Measurements from ENCODE around the gene MISFA. TPM values are rescaled to one million over a fixed set of nuclear protein-coding genes. Genes with fewer than 3 reads are reported as not detected.

Gene MISFA
- total RNA-seq, 6 donors from 2014 or later = 0.76 to 6.0 (median 1.8) TPM; not detected in 2

DNA sequence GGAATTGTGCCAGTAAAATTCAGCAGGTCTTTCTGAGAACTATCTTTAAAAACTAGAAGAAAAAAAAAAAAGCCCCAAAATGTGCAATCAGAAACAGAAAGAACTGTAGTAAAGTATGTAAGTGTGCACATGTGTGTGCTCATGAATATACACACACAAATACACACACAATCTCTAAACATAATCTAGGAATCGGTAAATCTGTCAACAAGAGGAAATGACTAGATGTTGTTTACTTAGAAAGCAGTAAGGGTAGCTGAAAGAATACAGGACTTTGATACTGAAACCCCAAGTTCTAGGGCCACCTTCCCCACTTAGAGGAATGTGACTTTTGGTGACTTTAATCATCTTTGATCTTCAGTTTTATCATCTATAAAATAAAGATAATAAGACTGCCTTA lies 24.2 kb upstream of the MISFA start:
- ATAC-seq (ENCODE audit: low FRiP score in 2 of 2) (no peak), DNase-seq (no peak)
- TF ChIP-seq POLR2AphosphoS5 (IDR thresholded peaks at IDR 0.05) = no peak
- TF ChIP-seq POLR2A (IDR thresholded peaks at IDR 0.05) = no peak
- TF ChIP-seq, protein P1, sequence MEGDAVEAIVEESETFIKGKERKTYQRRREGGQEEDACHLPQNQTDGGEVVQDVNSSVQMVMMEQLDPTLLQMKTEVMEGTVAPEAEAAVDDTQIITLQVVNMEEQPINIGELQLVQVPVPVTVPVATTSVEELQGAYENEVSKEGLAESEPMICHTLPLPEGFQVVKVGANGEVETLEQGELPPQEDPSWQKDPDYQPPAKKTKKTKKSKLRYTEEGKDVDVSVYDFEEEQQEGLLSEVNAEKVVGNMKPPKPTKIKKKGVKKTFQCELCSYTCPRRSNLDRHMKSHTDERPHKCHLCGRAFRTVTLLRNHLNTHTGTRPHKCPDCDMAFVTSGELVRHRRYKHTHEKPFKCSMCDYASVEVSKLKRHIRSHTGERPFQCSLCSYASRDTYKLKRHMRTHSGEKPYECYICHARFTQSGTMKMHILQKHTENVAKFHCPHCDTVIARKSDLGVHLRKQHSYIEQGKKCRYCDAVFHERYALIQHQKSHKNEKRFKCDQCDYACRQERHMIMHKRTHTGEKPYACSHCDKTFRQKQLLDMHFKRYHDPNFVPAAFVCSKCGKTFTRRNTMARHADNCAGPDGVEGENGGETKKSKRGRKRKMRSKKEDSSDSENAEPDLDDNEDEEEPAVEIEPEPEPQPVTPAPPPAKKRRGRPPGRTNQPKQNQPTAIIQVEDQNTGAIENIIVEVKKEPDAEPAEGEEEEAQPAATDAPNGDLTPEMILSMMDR (IDR thresholded peaks at IDR 0.05) = no peak
- TF ChIP-seq EP300 (IDR thresholded peaks at IDR 0.05) = no peak
- no peaks in the 10 kb centered on the region for H3K27me3 ChIP-seq
- H3K4me3 ChIP-seq = no peak overlapping the region
- H3K36me3 ChIP-seq = peaks cover 7 to 71% (median 27%) of the 10 kb centered on the region in 4 donors
- H3K9me3 ChIP-seq = no peaks in the 10 kb centered on the region
- no peak overlapping the region for H3K27ac ChIP-seq
- WGBS, 2 donors = 54% methylated on average over 1 of the region's 1 CpG
- H3K4me1 ChIP-seq = no peaks in the 10 kb centered on the region

DNA sequence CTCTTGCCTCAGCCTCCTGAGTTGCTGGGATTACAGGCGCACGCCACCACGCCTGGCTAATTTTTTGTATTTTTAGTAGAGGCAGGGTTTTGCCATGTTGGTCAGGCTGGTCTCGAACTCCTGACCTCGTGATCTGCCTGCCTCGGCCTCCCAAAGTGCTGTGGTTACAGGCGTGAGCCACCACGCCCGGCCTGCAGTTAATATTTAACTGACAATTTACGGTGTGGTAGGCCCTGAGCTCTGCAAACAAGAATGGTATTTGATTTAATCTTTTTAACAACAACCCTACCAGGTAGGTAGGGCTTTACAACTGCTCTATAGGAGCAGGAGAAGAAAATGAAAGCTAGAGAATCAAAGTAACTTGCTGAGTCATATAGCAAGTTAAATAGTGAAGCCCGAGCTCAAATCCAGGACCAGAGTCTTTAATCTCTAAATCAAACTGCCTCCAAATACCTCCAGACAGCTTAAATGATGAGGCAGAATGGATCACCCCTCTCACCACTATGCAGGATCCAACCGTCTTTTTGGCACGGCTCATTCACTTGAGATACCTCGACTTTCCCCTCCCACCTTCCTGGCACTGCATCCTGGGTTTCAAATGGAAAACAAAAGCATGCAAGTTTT lies 20.5 kb upstream of the MISFA start:
- ATAC-seq (ENCODE audit: low FRiP score in 2 of 2) (no peak), DNase-seq (peak in 1 of 2 donors; percentile 14)
- H3K27me3 ChIP-seq = no peaks in the 10 kb centered on the region
- no peak for TF ChIP-seq POLR2A (IDR thresholded peaks at IDR 0.05)
- TF ChIP-seq EP300 (IDR thresholded peaks at IDR 0.05) = no peak
- TF ChIP-seq, protein P1 (IDR thresholded peaks at IDR 0.05) = no peak
- TF ChIP-seq POLR2AphosphoS5 (IDR thresholded peaks at IDR 0.05) = no peak
- H3K4me3 ChIP-seq = no peak overlapping the region
- H3K9me3 ChIP-seq = no peaks in the 10 kb centered on the region
- no peaks in the 10 kb centered on the region for H3K4me1 ChIP-seq
- no peak overlapping the region for H3K27ac ChIP-seq
- H3K36me3 ChIP-seq = peaks cover 0 to 42% (median 20%) of the 10 kb centered on the region in 4 donors
- WGBS, 2 donors = 76 to 78% methylated on average over 14 of the region's 14 CpGs

DNA sequence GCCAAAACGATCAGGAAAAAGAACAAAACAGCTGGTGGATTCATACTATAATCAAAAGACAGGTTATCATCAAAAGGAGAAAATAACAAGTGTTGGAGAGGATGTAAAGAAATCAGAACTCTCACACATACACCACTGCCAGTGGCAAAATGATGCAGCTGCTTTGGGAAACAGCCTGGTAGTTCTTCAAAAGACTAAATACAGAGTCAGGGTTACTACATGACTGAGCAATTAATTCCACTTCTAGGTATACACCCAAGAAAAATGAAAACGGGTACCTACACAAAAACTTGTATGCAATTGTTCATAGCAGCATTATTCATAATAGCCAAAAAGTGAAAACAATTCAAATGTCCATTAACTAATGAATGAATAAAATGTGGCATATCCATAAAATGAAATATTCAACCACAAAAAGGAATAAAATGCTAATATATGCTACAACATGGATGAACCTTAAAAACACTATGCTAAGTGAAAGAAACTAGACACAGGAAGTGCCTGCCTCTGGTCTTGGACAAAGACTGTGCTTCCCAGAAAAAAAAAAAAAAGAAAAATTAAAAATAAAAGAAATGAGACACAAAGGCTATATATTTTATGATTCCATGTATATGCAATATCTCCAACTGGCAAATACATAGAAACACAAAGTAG lies 19.3 kb upstream of the MISFA start:
- 81 to 91% methylated on average over 2 of the region's 2 CpGs for WGBS, 2 donors
- Histone ChIP-seq H3K4me3 (no peak overlapping the region), H3K9me3 (no peaks in the 10 kb centered on the region), H3K36me3 (peaks cover 0 to 30% (median 12%) of the 10 kb centered on the region in 4 donors), H3K27me3 (no peaks in the 10 kb centered on the region), H3K4me1 (no peaks in the 10 kb centered on the region), H3K27ac (no peak overlapping the region)
- ATAC-seq (ENCODE audit: low FRiP score in 2 of 2) (no peak), DNase-seq (no peak)
- TF ChIP-seq POLR2AphosphoS5 (IDR thresholded peaks at IDR 0.05) = no peak
- no peak for TF ChIP-seq POLR2A (IDR thresholded peaks at IDR 0.05)
- TF ChIP-seq EP300 (IDR thresholded peaks at IDR 0.05) = no peak
- TF ChIP-seq, protein P1 (IDR thresholded peaks at IDR 0.05) = no peak

DNA sequence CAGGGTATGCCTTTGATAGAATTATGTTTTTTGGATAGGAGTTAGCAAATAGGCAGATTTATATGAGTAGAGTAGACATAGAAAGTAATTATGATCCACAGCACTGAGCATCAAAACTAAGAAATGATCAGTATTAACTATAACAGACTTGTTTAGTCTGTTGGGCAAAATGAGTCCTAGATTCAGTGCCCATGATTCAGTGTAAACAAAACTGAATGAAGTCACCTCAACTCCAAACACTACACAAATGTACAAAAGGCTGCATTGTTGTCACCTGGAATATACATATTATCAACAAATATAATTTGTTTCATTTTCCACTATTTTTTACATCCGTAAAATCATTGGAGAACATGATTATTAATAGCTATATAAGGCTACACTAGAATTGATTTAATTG lies 17.8 kb upstream of the MISFA start:
- H3K27me3 ChIP-seq = no peaks in the 10 kb centered on the region
- DNase-seq = no peak
- H3K4me3 ChIP-seq = no peak overlapping the region
- TF ChIP-seq, protein P1 (IDR thresholded peaks at IDR 0.05) = no peak
- TF ChIP-seq POLR2A (IDR thresholded peaks at IDR 0.05) (no peak), EP300 (IDR thresholded peaks at IDR 0.05) (no peak), POLR2AphosphoS5 (IDR thresholded peaks at IDR 0.05) (no peak)
- H3K36me3 ChIP-seq = peaks cover 0 to 14% (median 6%) of the 10 kb centered on the region in 4 donors
- no peak for ATAC-seq (ENCODE audit: low FRiP score in 2 of 2)
- WGBS, 2 donors = 100% methylated on average over 1 of the region's 1 CpG
- no peaks in the 10 kb centered on the region for H3K9me3 ChIP-seq
- H3K4me1 ChIP-seq = peaks cover 0 to 2% (median under 1%) of the 10 kb centered on the region in 4 donors
- no peak overlapping the region for H3K27ac ChIP-seq

Data from upper lobe of left lung (tissue), 6 donors.